Measurements from ENCODE around the gene OSTN.
"Not testable (repeated sequence)": the region's sequence is repeated elsewhere in the genome, so short reads cannot be mapped to it uniquely, and the experiment has no call there.

The OSTN gene

GRCh38 chr3:191269289-191270085, 70.4 kb downstream of the OSTN start:
- DNase-seq, result no peak

GRCh38 chr3:191275244-191275643, 76.2 kb downstream of the OSTN start:
- DNase-seq, result not testable (repeated sequence)

GRCh38 chr3:191275751-191276150, 76.7 kb downstream of the OSTN start:
- DNase-seq, result no peak

GRCh38 chr3:191280111-191280510, 81.1 kb downstream of the OSTN start:
- DNase-seq, result no peak

- no peak for DNase-seq
Observed at GRCh38 chr3:191280882-191281281, 81.8 kb downstream of the OSTN start.

GRCh38 chr3:191282251-191283185, 83.5 kb downstream of the OSTN start:
- no peak for DNase-seq

- no peak for DNase-seq
Observed at GRCh38 chr3:191283400-191283799, 84.4 kb downstream of the OSTN start.

- DNase-seq, result no peak
Observed at GRCh38 chr3:191290311-191291025, 91.4 kb downstream of the OSTN start.

GRCh38 chr3:191292243-191293015, 93.4 kb downstream of the OSTN start:
- DNase-seq, result no peak

- no peak for DNase-seq
Observed at GRCh38 chr3:191294291-191294690, 95.2 kb downstream of the OSTN start.

GRCh38 chr3:191296041-191296541, 97.0 kb downstream of the OSTN start:
- DNase-seq, result no peak

- DNase-seq, result no peak
Observed at GRCh38 chr3:191298846-191299245, 99.8 kb downstream of the OSTN start.

- DNase-seq, result no peak
Observed at GRCh38 chr3:191300422-191300821, 101.4 kb downstream of the OSTN start.

GRCh38 chr3:191301017-191301416, 102.0 kb downstream of the OSTN start:
- DNase-seq, result no peak

GRCh38 chr3:191301782-191302411, 102.9 kb downstream of the OSTN start:
- DNase-seq, result no peak

GRCh38 chr3:191302451-191302850, 103.4 kb downstream of the OSTN start:
- no peak for DNase-seq

- DNase-seq, result no peak
Observed at GRCh38 chr3:191303596-191303995, 104.6 kb downstream of the OSTN start.

- DNase-seq, result no peak
Observed at GRCh38 chr3:191306428-191306827, 107.4 kb downstream of the OSTN start.

GRCh38 chr3:191307341-191307740, 108.3 kb downstream of the OSTN start:
- DNase-seq, result no peak

GRCh38 chr3:191313296-191313695, 114.3 kb downstream of the OSTN start:
- no peak for DNase-seq

GRCh38 chr3:191314109-191314728, 115.2 kb downstream of the OSTN start:
- no peak for DNase-seq
